Transverse colon (tissue), 3 donors: ENCODE results near the gene RPA3.

Experiments used
- POLR2A ChIP-seq: fragments of 450-650 bp; IDR thresholded peaks from one replicate; pipeline ENCODE4 v1.6.1; 2016; ENCODE audit warnings: antibody characterized with exemption, mild to moderate bottlenecking, moderate library complexity
- TF ChIP-seq, protein P1 (sequence below), 5 experiments: fragments of 200-600 bp in 3 of 5; fragments of 450-650 bp in 2 of 5; sonication (generic) in 3 of 5; IDR thresholded peaks; 1 replicate in 2 of 5; 2 replicates in 3 of 5; pipeline ENCODE4 v1.5.1; 2016 to 2017; ENCODE audit warnings: antibody characterized with exemption in 5 of 5, inconsistent platforms in 3 of 5, mild to moderate bottlenecking in 2 of 5, moderate library complexity in 1 of 5

DNA sequence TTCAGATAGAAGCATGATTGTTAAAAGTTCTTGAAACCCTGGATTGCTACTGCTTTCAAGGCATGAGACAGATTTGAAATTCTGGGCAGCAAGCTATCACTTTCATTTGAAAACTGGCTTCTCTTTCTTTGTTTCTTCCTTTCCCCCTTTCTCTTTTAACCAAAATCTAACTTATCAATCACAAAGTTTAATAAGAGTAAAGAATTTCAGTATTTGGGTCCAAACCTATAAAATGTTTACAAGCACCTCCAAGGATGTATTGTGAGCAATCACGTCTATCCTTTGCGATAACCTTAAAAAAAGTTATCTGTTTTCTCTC is 21.6 kb upstream of the RPA3 start:
- TF ChIP-seq POLR2A = no peak
- TF ChIP-seq, protein P1, sequence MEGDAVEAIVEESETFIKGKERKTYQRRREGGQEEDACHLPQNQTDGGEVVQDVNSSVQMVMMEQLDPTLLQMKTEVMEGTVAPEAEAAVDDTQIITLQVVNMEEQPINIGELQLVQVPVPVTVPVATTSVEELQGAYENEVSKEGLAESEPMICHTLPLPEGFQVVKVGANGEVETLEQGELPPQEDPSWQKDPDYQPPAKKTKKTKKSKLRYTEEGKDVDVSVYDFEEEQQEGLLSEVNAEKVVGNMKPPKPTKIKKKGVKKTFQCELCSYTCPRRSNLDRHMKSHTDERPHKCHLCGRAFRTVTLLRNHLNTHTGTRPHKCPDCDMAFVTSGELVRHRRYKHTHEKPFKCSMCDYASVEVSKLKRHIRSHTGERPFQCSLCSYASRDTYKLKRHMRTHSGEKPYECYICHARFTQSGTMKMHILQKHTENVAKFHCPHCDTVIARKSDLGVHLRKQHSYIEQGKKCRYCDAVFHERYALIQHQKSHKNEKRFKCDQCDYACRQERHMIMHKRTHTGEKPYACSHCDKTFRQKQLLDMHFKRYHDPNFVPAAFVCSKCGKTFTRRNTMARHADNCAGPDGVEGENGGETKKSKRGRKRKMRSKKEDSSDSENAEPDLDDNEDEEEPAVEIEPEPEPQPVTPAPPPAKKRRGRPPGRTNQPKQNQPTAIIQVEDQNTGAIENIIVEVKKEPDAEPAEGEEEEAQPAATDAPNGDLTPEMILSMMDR (IDR thresholded peaks at IDR 0.05) = no peak
